A549 (cell line): ENCODE measurements around the gene FIBP. TPM values are rescaled to one million over a fixed set of nuclear protein-coding genes. Genes with fewer than 3 reads are reported as not detected.

ENCODE experiments used
- ATAC-seq, 2 experiments: fragments of 200-7000 bp in 1 of 2; fragments of >200 bp in 1 of 2; cut with Nextera tagmentation in 1 of 2; cut with Tn5 transposase in 1 of 2; 3 replicates each; pipeline versions ENCODE4 v1.8.0 to v1.9.1; 2018 to 2020; ENCODE audit warnings: mild to moderate bottlenecking in 1 of 2, moderate library complexity in 1 of 2
- CTCF ChIA-PET: fragments of 300-600 bp; sonication (Branson Sonifier 250); formaldehyde crosslinking; extraction: SDS; loops from one replicate; lab custom pipeline; 2021; ENCODE audit warnings: antibody characterized with exemption, inconsistent platforms; lab: Yijun Ruan, JAX
- POLR2A ChIA-PET: fragments of 350-600 bp; formaldehyde crosslinking; extraction: SDS; loops from one replicate; lab custom pipeline; 2021; ENCODE audit warnings: antibody characterized with exemption, inconsistent platforms; lab: Yijun Ruan, JAX
- DNase-seq, 2 experiments: peaks; one replicate each; pipeline versions ENCODE4 v3.0.0 to v3.0.0-alpha.2; 2011 to 2016; ENCODE audit warnings: low read depth in 1 of 2, low spot score in 1 of 2
- FAIRE-seq: peaks from 2 replicates; lab custom pipeline; 2011; peaks lifted over from hg19 to GRCh38; lab: Jason Lieb, UNC
- H3K27ac ChIP-seq, 2 experiments: fragments of >200 bp; sonication (Bioruptor Twin); formaldehyde crosslinking; 3 replicates each; pipeline ENCODE4 v1.5.1; 2016 to 2017
- H3K4me1 ChIP-seq: fragments of >200 bp; sonication (Bioruptor Twin); formaldehyde crosslinking; 3 replicates; pipeline ENCODE4 v1.6.1; 2016
- H3K4me2 ChIP-seq: fragments of >200 bp; sonication (Bioruptor Twin); formaldehyde crosslinking; 3 replicates; pipeline ENCODE4 v1.6.1; 2016
- H3K4me3 ChIP-seq: fragments of >200 bp; sonication (Bioruptor Twin); formaldehyde crosslinking; 3 replicates; pipeline ENCODE4 v1.5.1; 2016
- H3K9me3 ChIP-seq: fragments of >200 bp; sonication (Bioruptor Twin); formaldehyde crosslinking; 3 replicates; pipeline ENCODE4 v1.6.1; 2016
- BHLHE40 ChIP-seq: IDR thresholded peaks from 2 replicates; pipeline ENCODE4 v1.6.1; 2012; ENCODE audit warnings: low read depth, low read length, inconsistent platforms
- CHD2 ChIP-seq: fragments of 150-350 bp; IDR thresholded peaks from 2 replicates; pipeline ENCODE4 v1.6.1; 2014; ENCODE audit warnings: low read length; ENCODE audit not compliant: partially characterized antibody
- CHD4 ChIP-seq: fragments of 200-600 bp; sonication (generic); IDR thresholded peaks from 2 replicates; pipeline ENCODE4 v1.6.1; 2016; ENCODE audit warnings: antibody characterized with exemption, mild to moderate bottlenecking, borderline replicate concordance
- CTCF ChIP-seq: fragments of >200 bp; sonication (Bioruptor Twin); formaldehyde crosslinking; IDR thresholded peaks from 3 replicates; pipeline ENCODE4 v1.5.1; 2016
- EHF ChIP-seq: fragments of 250-450 bp; sonication (Bioruptor Pico); IDR thresholded peaks from 2 replicates; pipeline ENCODE4 v1.5.0; 2020; ENCODE audit warnings: mild to moderate bottlenecking
- EP300 ChIP-seq, 2 experiments: fragments of >200 bp; sonication (Bioruptor Twin); formaldehyde crosslinking; IDR thresholded peaks; 2 replicates in 1 of 2; 3 replicates in 1 of 2; pipeline ENCODE4 v1.6.1; 2016 to 2017
- FOXS1 ChIP-seq: fragments of 250-450 bp; sonication (Bioruptor Pico); IDR thresholded peaks from 2 replicates; pipeline ENCODE4 v1.5.0; 2020; ENCODE audit warnings: mild to moderate bottlenecking, moderate library complexity
- HDAC2 ChIP-seq: fragments of 200-600 bp; sonication (generic); IDR thresholded peaks from 2 replicates; pipeline ENCODE4 v1.6.1; 2016
- HES2 ChIP-seq: fragments of >200 bp; sonication (Bioruptor Twin); formaldehyde crosslinking; IDR thresholded peaks from 2 replicates; pipeline ENCODE4 v1.6.1; 2016
- HOXA7 ChIP-seq: fragments of 250-450 bp; sonication (Bioruptor Pico); IDR thresholded peaks from 2 replicates; pipeline ENCODE4 v1.5.0; 2020; ENCODE audit warnings: mild to moderate bottlenecking, moderate library complexity
- JUN ChIP-seq, 2 experiments: fragments of >200 bp; sonication (Bioruptor Twin); formaldehyde crosslinking; IDR thresholded peaks; 2 replicates in 1 of 2; 3 replicates in 1 of 2; pipeline ENCODE4 v1.6.1; 2016 to 2017
- KDM5A ChIP-seq: fragments of 200-600 bp; sonication (generic); IDR thresholded peaks from 2 replicates; pipeline ENCODE4 v1.6.1; 2016; ENCODE audit warnings: antibody characterized with exemption, mild to moderate bottlenecking
- MAFK ChIP-seq: fragments of 450-650 bp; IDR thresholded peaks from 2 replicates; pipeline ENCODE4 v1.6.1; 2014; ENCODE audit not compliant: partially characterized antibody
- NPAS2 ChIP-seq: fragments of 250-450 bp; sonication (Bioruptor Pico); IDR thresholded peaks from 2 replicates; pipeline ENCODE4 v1.8.0; 2022; ENCODE audit warnings: mild to moderate bottlenecking, moderate library complexity, borderline replicate concordance
- NR3C1 ChIP-seq: fragments of >200 bp; sonication (Bioruptor Twin); formaldehyde crosslinking; IDR thresholded peaks from 3 replicates; pipeline ENCODE4 v1.6.1; 2017
- RAD21 ChIP-seq, 2 experiments: fragments of >200 bp in 1 of 2; sonication (Bioruptor Twin) in 1 of 2; formaldehyde crosslinking in 1 of 2; IDR thresholded peaks in 1 of 2; conservative IDR thresholded peaks in 1 of 2; 2 replicates in 1 of 2; 3 replicates in 1 of 2; pipeline ENCODE4 v1.6.1; 2012 to 2018; ENCODE audit warnings: inconsistent platforms in 1 of 2
- REST ChIP-seq: fragments of 200-600 bp; sonication (generic); IDR thresholded peaks from 2 replicates; pipeline ENCODE4 v1.6.1; 2016; ENCODE audit warnings: antibody characterized with exemption, mild to moderate bottlenecking, moderate library complexity
- RFX5 ChIP-seq: fragments of 450-650 bp; IDR thresholded peaks from 2 replicates; pipeline ENCODE4 v1.7.1; 2014; ENCODE audit warnings: antibody characterized with exemption, mild to moderate bottlenecking, moderate library complexity
- SREBF2 ChIP-seq: fragments of 450-650 bp; IDR thresholded peaks from 2 replicates; pipeline ENCODE4 v1.6.1; 2014; ENCODE audit warnings: mild to moderate bottlenecking, moderate library complexity
- TFCP2L1 ChIP-seq: fragments of 250-450 bp; sonication (Bioruptor Pico); IDR thresholded peaks from 2 replicates; pipeline ENCODE4 v1.5.0; 2021; ENCODE audit warnings: mild to moderate bottlenecking
- TP53 ChIP-seq: fragments of 250-450 bp; sonication (Bioruptor Pico); IDR thresholded peaks from 2 replicates; pipeline ENCODE4 v1.5.0; 2021; ENCODE audit warnings: mild to moderate bottlenecking, moderate library complexity
- ZC3H11A ChIP-seq: fragments of 450-650 bp; IDR thresholded peaks from 2 replicates; pipeline ENCODE4 v1.6.1; 2014; ENCODE audit warnings: antibody characterized with exemption, mild to moderate bottlenecking
- ZFP36 ChIP-seq: fragments of 450-650 bp; IDR thresholded peaks from 2 replicates; pipeline ENCODE4 v1.6.1; 2014; ENCODE audit warnings: borderline replicate concordance; ENCODE audit not compliant: partially characterized antibody
- ZSCAN20 ChIP-seq: fragments of 250-450 bp; sonication (Bioruptor Pico); IDR thresholded peaks from 2 replicates; pipeline ENCODE4 v1.8.0; 2022; ENCODE audit warnings: mild to moderate bottlenecking, moderate library complexity
- WGBS: methylation state at CpG from one replicate; pipeline ENCODE4 v1.1.6; 2017; ENCODE audit errors: missing lambda C conversion rate; 5-methylcytosine and 5-hydroxymethylcytosine counted together
- polyA plus RNA-seq, 4 experiments: library from polyadenylated mRNA; depleted of rRNA in 3 of 4; stranded (reverse); fragments of >200 nt; fragmentation: RNase III in 1 of 4; extraction: RNeasy Plus Mini Kit Qiagen cat#74134 plus additional on column Dnase treatment in 1 of 4; gene quantifications; 2 replicates in 3 of 4; 3 replicates in 1 of 4; pipeline ENCODE4 v1.2.3, GENCODE V29; 2011 to 2017

The FIBP gene
- polyA plus RNA-seq, 2 of the 4 experiments (the other 2 are of a cell fraction), result 60.4 to 72.2 TPM

- no peaks in the 10 kb centered on the region for H3K9me3 ChIP-seq
- H3K27ac ChIP-seq, result no peak overlapping the region
- WGBS, result 87% methylated on average over 9 of the region's 12 CpGs
- no peak for TF ChIP-seq EP300 (IDR thresholded peaks at IDR 0.05)
- TF ChIP-seq CHD4, result no peak
- TF ChIP-seq CHD2, result no peak
- no peak for TF ChIP-seq NPAS2 (CRISPR knock-in tag)
- no peak for TF ChIP-seq HOXA7
- no peak for TF ChIP-seq EHF (CRISPR knock-in tag)
- no peak for TF ChIP-seq MAFK
- no peak for TF ChIP-seq KDM5A
- no peak for TF ChIP-seq TFCP2L1 (CRISPR knock-in tag)
- no peak for TF ChIP-seq ZC3H11A
- TF ChIP-seq RFX5, result no peak
- no peak for TF ChIP-seq NR3C1
- TF ChIP-seq CTCF, result no peak
- TF ChIP-seq ZSCAN20 (CRISPR knock-in tag), result no peak
- no peak for TF ChIP-seq REST
- no peak for TF ChIP-seq FOXS1 (CRISPR knock-in tag)
- no peak for TF ChIP-seq BHLHE40
- TF ChIP-seq, all 56 proteins: peak for 0
- Histone ChIP-seq H3K4me2 (no peak overlapping the region), H3K4me3 (no peak overlapping the region), H3K4me1 (peaks cover 10% of the 10 kb centered on the region)
- DNase-seq (no peak), FAIRE-seq (no peak), ATAC-seq (no peak)
- ChIA-PET CTCF (interaction anchor here (1.0 to 7.6 kb wide), 4 partner anchors 10 to 23 kb away, joined by 3 to 195 read pairs (median 4); partner anchors contain the start of genes CCDC85B and FIBP), POLR2A (no interaction called here)
These were observed 24.2 kb downstream of the FIBP start for GRCh38 chr11:65863889-65864705.

GRCh38 chr11:65862941-65863888 is 25.1 kb downstream of the FIBP start:
- FAIRE-seq (no peak), ATAC-seq (no peak), DNase-seq (no peak)
- H3K4me1 ChIP-seq, result peaks cover 10% of the 10 kb centered on the region
- H3K4me2 ChIP-seq, result no peak overlapping the region
- H3K9me3 ChIP-seq, result no peaks in the 10 kb centered on the region
- H3K4me3 ChIP-seq, result no peak overlapping the region
- ChIA-PET CTCF (interaction anchor here (0.8 to 7.6 kb wide), 9 partner anchors 6 to 126 kb away, joined by 3 to 195 read pairs (median 4); partner anchors contain the start of genes CCDC85B, CTSW, EFEMP2 and FIBP), POLR2A (interaction anchor here (1.3 kb wide), 1 partner anchor 27 kb away, joined by 4 read pairs; the partner anchor contains the start of gene CCDC85B)
- H3K27ac ChIP-seq, result no peak overlapping the region
- 90% methylated on average over 24 of the region's 24 CpGs for WGBS
- no peak for TF ChIP-seq RAD21 (conservative IDR thresholded peaks at IDR 0.05 in 1 of 2, IDR thresholded peaks at IDR 0.05 in 1 of 2)
- no peak for TF ChIP-seq FOXS1 (CRISPR knock-in tag)
- TF ChIP-seq HDAC2, result no peak
- TF ChIP-seq MAFK, result no peak
- TF ChIP-seq SREBF2, result no peak
- no peak for TF ChIP-seq JUN (IDR thresholded peaks at IDR 0.05)
- no peak for TF ChIP-seq ZFP36
- TF ChIP-seq TP53 (CRISPR knock-in tag), result no peak
- TF ChIP-seq HES2, result no peak
- no peak for TF ChIP-seq CTCF
